Mucosa of descending colon (tissue), 3 donors: ENCODE results near the gene C2orf42. TPM values are rescaled to one million over a fixed set of nuclear protein-coding genes. Genes with fewer than 3 reads are reported as not detected.
"Not testable (repeated sequence)": the region's sequence is repeated elsewhere in the genome, so short reads cannot be mapped to it uniquely, and the experiment has no call there.

Experiments used
- ATAC-seq: fragments of 200-7000 bp; cut with Tn5 transposase; one replicate; pipeline ENCODE4 v1.9.1; 2020; ENCODE audit warnings: mild to moderate bottlenecking, moderate library complexity
- DNase-seq, 3 donors: peaks; one replicate each; pipeline ENCODE4 v3.0.0-alpha.2; 2020
- H3K36me3 ChIP-seq: fragments of 200-600 bp; one replicate; pipeline ENCODE4 v1.8.0; 2021; ENCODE audit warnings: low read depth, mild to moderate bottlenecking
- H3K4me1 ChIP-seq: fragments of 200-600 bp; one replicate; pipeline ENCODE4 v1.8.0; 2021; ENCODE audit warnings: low read depth, mild to moderate bottlenecking
- H3K4me3 ChIP-seq: fragments of 200-600 bp; one replicate; pipeline ENCODE4 v1.8.0; 2021; ENCODE audit warnings: mild to moderate bottlenecking
- H3K9me3 ChIP-seq: fragments of 200-600 bp; one replicate; pipeline ENCODE4 v1.8.0; 2021; ENCODE audit warnings: mild to moderate bottlenecking
- intact Hi-C, 2 donors: fragments of 100-400 bp; cut with DNase I in 1 of 2; cut with micrococcal nuclease in 1 of 2; formaldehyde crosslinking; loops; one replicate each; pipeline versions ENCODE4 v1.11.0 to v1.11.1; 2022; cut with DNase I, micrococcal nuclease
- total RNA-seq, 3 donors: library from RNA; stranded (reverse); fragmentation: NEBNext Ultra II Directional in 2 of 3; extraction: Animal tissue kit (Norgen Biotek cat#: 25700) in 2 of 3; gene quantifications; one replicate each; pipeline versions ENCODE4 v1.2.1 to v1.2.4, GENCODE V29; 2021 to 2023
- TF ChIP-seq, protein P1 (sequence below): fragments of 200-600 bp; IDR thresholded peaks from one replicate; pipeline ENCODE4 v1.8.0; 2022; ENCODE audit warnings: antibody characterized with exemption, mild to moderate bottlenecking
- donor health status: DM: no; HTN: no; CAD: no; lungs with moderate emphysema.
- donor health status: DM: no; HTN: no; CAD: no.
- donor health status: DM: no; HTN: yes; CAD: no.

The C2orf42 gene
- total RNA-seq, 3 donors from 2014 or later, result 7.6 to 17.2 (median 12.2) TPM

DNA sequence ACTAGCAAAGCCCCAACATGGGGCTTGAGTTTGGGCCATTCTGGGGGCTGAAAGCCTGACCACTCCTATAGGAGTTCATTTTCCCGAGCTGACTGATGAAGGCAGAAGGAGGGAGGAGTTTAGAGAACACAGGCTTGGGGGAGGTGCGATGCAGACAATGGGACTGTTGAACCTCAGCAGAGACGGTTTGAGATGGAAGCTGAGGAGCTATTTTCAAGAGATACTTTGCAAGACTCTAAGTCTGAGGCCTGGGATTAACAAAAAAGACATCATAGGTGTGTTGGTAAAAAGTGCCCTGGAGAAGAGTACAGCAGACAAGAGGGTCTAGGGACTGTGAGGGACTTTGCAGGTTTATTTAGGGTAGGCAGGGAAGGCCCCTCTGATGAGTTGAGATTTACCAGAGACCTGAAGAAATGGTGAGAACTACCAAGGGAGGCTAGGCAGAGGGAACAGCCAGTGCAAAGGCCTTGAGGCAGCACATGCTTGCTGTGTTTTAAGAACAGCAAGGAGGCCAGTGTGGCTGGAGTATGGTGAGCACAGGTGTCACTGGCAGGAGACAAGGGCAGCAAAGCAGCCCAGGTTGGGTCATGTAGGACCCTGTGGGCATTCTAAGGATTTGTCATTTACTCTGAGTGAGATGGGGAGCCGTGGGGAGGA lies 71.9 kb downstream of the C2orf42 start:
- TF ChIP-seq, protein P1, sequence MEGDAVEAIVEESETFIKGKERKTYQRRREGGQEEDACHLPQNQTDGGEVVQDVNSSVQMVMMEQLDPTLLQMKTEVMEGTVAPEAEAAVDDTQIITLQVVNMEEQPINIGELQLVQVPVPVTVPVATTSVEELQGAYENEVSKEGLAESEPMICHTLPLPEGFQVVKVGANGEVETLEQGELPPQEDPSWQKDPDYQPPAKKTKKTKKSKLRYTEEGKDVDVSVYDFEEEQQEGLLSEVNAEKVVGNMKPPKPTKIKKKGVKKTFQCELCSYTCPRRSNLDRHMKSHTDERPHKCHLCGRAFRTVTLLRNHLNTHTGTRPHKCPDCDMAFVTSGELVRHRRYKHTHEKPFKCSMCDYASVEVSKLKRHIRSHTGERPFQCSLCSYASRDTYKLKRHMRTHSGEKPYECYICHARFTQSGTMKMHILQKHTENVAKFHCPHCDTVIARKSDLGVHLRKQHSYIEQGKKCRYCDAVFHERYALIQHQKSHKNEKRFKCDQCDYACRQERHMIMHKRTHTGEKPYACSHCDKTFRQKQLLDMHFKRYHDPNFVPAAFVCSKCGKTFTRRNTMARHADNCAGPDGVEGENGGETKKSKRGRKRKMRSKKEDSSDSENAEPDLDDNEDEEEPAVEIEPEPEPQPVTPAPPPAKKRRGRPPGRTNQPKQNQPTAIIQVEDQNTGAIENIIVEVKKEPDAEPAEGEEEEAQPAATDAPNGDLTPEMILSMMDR, result no peak
- DNase-seq (no peak), ATAC-seq (peak; percentile 34)
- Histone ChIP-seq H3K4me3 (no peak overlapping the region), H3K36me3 (no peaks in the 10 kb centered on the region), H3K9me3 (no peaks in the 10 kb centered on the region), H3K4me1 (peaks cover 14% of the 10 kb centered on the region)
- intact Hi-C loops, result no loop called here

DNA sequence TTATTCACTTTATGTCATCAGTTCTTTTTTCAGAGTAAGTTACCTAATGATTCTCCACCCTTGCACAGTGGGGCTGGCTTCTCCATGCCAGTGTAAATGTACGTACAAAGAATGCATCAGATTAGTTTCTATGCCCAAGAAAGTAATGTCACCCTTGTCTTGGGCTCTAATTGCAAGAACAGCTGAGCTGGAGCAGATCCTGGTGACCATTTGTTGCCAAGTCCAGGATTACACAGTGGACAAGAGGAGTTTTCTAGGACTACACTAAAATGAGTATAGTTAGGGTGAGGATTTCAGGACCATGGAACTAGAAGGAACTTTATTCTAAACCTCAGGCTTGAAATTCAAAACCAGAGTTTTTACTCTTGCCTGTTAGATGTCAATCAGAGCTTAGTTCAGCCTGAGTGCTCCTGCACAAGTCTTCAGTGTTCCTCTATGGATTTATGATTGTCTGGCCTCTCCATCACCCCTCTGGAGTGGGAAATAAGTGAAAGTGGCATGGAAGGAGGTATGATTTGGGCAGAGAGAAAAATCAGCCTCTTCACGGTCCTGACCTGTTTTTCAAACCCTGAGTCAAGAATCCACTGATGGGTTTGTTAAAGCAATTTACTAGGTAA lies 73.8 kb downstream of the C2orf42 start:
- DNase-seq (no peak), ATAC-seq (no peak)
- TF ChIP-seq, protein P1, result no peak
- intact Hi-C loops, result no loop called here
- no peak overlapping the region for H3K4me3 ChIP-seq
- no peaks in the 10 kb centered on the region for H3K9me3 ChIP-seq
- H3K36me3 ChIP-seq, result no peaks in the 10 kb centered on the region
- H3K4me1 ChIP-seq, result peaks cover 6% of the 10 kb centered on the region

DNA sequence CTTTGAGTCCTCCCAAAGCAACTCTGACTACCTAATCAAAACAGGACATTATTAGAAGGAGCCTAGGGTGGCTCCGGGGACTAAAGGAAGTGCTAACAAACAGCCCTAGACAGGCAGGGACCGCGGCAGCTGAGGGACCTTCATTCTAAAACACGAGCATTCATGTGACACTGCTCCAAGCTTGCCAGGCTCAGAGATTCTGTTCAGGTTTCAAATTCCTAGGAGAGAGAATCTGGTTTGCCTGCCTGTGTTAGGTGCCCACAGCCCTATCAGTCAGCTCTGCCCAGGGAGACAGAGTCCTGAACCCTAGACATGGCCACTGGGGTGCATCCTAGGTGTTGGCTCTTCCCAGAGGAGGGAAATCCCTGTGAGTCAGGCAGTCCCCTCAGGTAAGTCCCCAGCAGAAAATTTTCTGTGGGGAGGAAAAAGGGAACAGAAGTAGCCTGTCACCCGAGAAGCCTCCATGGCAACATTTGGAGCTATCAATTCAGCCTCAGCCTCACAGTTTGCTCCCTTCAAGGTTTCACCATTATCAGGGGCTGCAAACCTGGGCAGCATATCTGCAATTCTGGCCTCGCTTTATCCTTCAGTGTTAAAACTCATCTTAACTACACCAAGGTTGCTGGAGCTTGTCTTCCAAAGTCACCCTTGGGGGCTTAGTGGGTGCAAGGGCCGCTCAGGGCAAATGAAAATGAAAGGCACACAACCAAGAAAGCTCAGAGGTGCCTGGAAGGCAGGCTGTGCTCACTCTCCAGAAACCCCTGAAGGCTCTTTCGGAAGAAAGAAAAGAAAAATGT lies 75.0 kb downstream of the C2orf42 start:
- Histone ChIP-seq H3K4me1 (peaks cover 6% of the 10 kb centered on the region), H3K36me3 (no peaks in the 10 kb centered on the region), H3K4me3 (no peak overlapping the region), H3K9me3 (no peaks in the 10 kb centered on the region)
- intact Hi-C loops, result no loop called here
- DNase-seq, result no peak
- ATAC-seq, result peak; percentile 40
- TF ChIP-seq, protein P1, result no peak

DNA sequence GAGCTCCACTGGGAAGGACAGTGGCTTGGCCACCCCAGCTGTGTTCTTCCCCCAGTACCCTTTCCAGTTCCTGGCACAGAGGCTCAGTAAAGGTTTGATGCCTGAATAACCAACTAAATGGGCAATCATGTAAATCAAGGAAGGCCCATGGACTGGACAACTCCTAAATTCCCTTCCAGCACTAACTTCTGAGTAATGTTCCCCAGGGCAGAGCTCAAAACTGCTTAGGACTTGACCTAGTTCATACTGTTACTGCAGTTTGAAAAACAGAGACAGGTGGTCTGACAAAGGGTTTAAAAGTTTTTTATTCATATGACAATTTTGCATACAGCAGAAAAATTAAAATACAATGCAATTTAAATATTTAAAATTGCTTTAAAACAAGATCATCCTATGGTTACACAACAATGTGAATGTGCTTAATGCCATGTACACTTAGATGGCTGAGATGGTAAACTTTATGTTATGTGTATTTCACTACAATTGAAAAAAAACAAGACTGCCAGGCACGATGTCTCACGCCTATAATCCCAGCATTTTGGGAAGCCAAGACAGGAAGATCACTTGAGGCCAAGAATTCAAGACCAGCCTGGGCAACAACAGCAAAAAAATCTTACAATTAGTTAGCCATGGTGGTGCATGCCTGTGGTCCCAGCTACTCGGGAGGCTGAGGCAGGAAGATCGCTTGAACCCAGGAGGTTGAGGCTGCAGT lies 77.3 kb downstream of the C2orf42 start:
- no peaks in the 10 kb centered on the region for H3K36me3 ChIP-seq
- TF ChIP-seq, protein P1, result no peak
- no peak overlapping the region for H3K4me3 ChIP-seq
- peaks cover 8% of the 10 kb centered on the region for H3K4me1 ChIP-seq
- intact Hi-C loops, result no loop called here
- no peaks in the 10 kb centered on the region for H3K9me3 ChIP-seq
- ATAC-seq (no peak), DNase-seq (no peak)

DNA sequence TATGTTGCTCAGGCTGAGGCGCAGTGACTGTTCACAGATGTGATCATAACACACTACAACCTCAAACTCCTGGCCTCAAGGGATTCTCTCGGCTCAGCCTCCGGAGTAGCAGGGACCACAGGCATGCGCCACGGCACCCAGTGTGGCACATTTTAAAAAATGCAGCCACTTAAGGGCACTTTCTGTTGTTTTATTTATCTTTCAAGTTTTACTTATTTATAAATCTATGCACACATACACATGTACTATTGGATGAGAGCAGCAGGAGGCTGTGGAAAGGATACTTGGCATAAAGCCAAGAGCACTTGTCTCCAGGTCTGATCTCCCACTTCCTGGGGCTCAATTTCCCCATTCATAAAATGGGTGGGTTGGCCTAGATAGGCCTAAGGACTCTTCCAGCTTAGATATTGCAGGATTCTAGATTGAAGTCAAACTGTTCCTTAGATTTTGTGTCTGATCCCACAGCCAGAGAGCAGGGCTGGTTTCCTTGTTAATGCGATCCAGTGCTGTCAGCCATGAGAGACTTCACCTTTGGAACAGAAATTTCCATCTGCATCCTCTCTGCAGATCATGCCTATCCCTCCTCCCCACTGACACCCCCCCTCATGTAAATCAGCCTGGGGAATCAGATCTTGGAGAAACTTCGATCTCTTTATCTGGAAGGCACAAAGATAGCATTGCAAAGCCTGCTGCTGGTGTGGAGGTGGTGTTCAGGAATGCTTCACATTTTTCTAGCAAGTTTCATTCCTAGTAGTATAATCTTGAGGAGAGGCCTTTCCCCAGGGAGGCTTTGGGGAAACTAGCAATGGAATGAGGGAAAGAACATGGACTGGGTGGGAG lies 78.8 kb downstream of the C2orf42 start:
- no peaks in the 10 kb centered on the region for H3K36me3 ChIP-seq

DNA sequence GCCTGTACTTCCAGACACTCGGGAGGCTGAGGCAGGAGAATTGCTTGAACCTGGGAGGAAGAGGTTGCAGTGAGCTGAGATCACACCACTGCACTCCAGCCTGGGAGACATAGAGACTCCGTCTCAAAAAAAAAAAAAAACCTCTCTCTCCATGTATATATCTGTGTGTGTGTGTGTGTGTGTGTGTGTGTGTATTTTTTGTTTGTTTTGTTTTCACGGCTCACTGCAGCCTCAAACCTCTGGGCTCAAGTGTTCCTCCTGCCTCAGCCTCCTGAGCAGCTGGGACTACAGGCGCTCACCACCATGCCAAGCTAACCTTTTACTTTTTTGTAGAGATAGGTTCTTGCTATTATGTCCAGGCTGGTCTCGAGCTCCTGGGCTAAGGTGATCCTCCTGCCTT lies 80.4 kb downstream of the C2orf42 start:
- ATAC-seq, H3K4me3 ChIP-seq, H3K36me3 ChIP-seq, intact Hi-C loops, H3K9me3 ChIP-seq, DNase-seq: not testable (repeated sequence)
- peaks cover 13% of the 10 kb centered on the region for H3K4me1 ChIP-seq

More for the DNA sequence above, 78.8 kb downstream of the C2orf42 start:
- peaks cover 13% of the 10 kb centered on the region for H3K4me1 ChIP-seq
- ATAC-seq (no peak), DNase-seq (no peak)
- TF ChIP-seq, protein P1, result no peak
- no peak overlapping the region for H3K4me3 ChIP-seq
- intact Hi-C loops, result no loop called here
- no peaks in the 10 kb centered on the region for H3K9me3 ChIP-seq

DNA sequence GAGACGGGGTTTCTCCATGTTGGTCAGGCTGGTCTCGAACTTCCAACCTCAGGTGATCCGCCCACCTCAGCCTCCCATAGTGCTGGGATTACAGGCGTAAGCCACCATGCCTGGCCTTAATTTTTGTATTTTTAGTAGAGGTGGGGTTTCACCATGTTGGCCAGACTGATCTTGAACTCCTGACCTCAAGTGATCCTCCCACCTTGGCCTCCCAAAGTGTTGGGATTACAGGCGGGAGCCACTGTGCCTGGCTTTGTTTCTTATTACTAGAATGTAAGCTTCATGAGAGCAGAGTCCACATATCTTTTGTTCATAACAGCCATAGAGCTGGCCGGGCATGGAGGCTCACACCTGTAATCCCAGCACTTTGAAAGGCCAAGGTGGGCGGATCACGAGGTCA lies 84.7 kb downstream of the C2orf42 start:
- not testable (repeated sequence) for DNase-seq, H3K9me3 ChIP-seq, ATAC-seq

More for the DNA sequence above, 84.7 kb downstream of the C2orf42 start:
- H3K36me3 ChIP-seq, intact Hi-C loops, H3K4me3 ChIP-seq: not testable (repeated sequence)
- H3K4me1 ChIP-seq, result peaks cover 13% of the 10 kb centered on the region
